GM21515 (cell line): ENCODE measurements around the gene DNER.

Source experiments
- ATAC-seq: cut with Tn5 transposase; IDR thresholded peaks from one replicate; pipeline ENCODE4 v1.9.1; 2021; ENCODE audit not compliant: unreplicated experiment

The DNER gene

GRCh38 chr2:229445501-229446211 is 268.7 kb downstream of the DNER start:
- no peak for ATAC-seq

GRCh38 chr2:229445019-229445418 is 269.3 kb downstream of the DNER start:
- ATAC-seq = no peak

- no peak for ATAC-seq
These were observed 270.6 kb downstream of the DNER start for GRCh38 chr2:229443546-229444268.

- ATAC-seq = no peak
These were observed 271.2 kb downstream of the DNER start for GRCh38 chr2:229443141-229443540.

- no peak for ATAC-seq
These were observed 275.8 kb downstream of the DNER start for GRCh38 chr2:229438430-229439159.

- ATAC-seq = no peak
These were observed 276.9 kb downstream of the DNER start for GRCh38 chr2:229437467-229437866.

GRCh38 chr2:229434187-229434586 is 280.2 kb downstream of the DNER start:
- no peak for ATAC-seq

- no peak for ATAC-seq
These were observed 281.0 kb downstream of the DNER start for GRCh38 chr2:229433351-229433750.

GRCh38 chr2:229431327-229431954 is 282.9 kb downstream of the DNER start:
- no peak for ATAC-seq

- ATAC-seq = no peak
These were observed 284.8 kb downstream of the DNER start for GRCh38 chr2:229429589-229429988.

- ATAC-seq = no peak
These were observed 287.9 kb downstream of the DNER start for GRCh38 chr2:229426464-229426863.

- no peak for ATAC-seq
These were observed 288.8 kb downstream of the DNER start for GRCh38 chr2:229425598-229425997.

GRCh38 chr2:229422063-229422462 is 292.3 kb downstream of the DNER start:
- no peak for ATAC-seq

- ATAC-seq = no peak
These were observed 295.2 kb downstream of the DNER start for GRCh38 chr2:229419158-229419557.

- ATAC-seq = no peak
These were observed 296.4 kb downstream of the DNER start for GRCh38 chr2:229417916-229418315.

- ATAC-seq = no peak
These were observed 297.2 kb downstream of the DNER start for GRCh38 chr2:229417176-229417575.

GRCh38 chr2:229416116-229416694 is 298.1 kb downstream of the DNER start:
- ATAC-seq = no peak

- ATAC-seq = no peak
These were observed 299.7 kb downstream of the DNER start for GRCh38 chr2:229414631-229415030.

- no peak for ATAC-seq
These were observed 301.7 kb downstream of the DNER start for GRCh38 chr2:229412686-229413085.

GRCh38 chr2:229410946-229411345 is 303.4 kb downstream of the DNER start:
- no peak for ATAC-seq

- ATAC-seq = no peak
These were observed 304.1 kb downstream of the DNER start for GRCh38 chr2:229410264-229410663.
